ENCODE results near the gene ZNF524.
"Not testable (repeated sequence)": the region's sequence is repeated elsewhere in the genome, so short reads cannot be mapped to it uniquely, and the experiment has no call there.

Gene ZNF524, protein sequence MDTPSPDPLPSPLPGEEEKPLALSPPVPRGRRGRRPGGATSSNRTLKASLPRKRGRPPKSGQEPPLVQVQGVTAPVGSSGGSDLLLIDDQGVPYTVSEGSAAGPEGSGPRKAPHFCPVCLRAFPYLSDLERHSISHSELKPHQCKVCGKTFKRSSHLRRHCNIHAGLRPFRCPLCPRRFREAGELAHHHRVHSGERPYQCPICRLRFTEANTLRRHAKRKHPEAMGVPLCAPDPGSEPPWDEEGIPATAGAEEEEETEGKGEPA

DNA sequence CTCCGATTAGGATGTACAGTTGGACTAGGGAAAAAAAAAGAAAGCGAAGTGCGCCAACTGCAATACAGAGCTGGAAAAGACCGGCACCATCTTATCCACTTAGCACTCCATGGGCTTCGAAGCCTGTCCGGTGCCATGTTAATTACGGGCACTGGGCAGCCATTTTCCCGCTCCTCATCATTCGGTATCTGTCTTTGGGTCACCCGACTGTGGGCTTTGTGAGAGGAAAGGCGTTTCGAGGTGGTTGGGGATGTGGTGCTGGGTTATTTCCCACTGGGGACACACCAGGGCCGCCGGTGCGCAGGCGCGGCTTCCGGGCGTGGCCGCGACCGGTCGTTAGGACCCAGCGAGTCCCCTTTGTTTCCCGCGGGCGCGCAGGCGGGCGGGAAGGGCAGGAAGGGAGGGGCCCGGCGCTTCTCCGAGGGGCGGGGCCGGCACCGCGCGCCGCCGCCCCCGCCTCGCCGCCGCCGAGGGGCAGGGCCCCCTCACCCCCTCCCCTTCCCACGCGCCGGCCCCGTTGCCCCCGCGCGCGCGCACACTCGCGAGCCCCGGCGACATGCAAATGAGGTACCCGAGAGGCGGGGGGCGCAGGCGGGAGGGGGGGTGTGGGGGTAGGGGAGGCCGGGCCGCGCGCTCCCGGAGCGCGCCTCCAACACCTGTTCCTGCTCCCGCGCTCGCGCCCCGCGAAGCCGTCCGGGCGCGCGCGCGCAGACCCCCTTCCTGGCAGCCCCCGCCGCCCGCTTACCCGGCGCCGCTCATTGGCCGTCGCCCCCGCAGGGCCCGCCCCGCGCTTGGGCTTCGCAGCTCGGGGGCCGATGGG is at the start of gene ZNF524:
ZNF524 (plus strand) TSS at position 447 of the 820 bp plus-strand sequence. CDS start 1,825 bp downstream, outside the sequence.
- peak; percentile 96 for DNase-seq (ENCODE audit: low spot score)

DNA sequence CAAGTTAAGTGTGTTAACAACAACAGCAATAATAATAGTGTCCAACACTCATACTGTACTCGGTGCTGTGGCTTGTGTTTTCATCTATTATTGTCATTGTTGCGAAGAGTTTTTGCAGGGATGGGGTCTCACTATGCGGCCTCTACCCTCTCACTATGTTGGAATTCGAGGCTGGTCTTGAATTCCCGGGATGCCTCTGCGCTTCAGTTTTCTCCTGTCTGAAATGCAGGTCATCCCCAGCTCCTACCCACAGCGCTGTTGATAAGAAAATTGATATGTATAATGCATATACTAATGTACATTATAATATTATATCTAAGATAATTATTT is 49.8 kb upstream of the ZNF524 start:
- DNase-seq (ENCODE audit: low spot score) = no peak

DNA sequence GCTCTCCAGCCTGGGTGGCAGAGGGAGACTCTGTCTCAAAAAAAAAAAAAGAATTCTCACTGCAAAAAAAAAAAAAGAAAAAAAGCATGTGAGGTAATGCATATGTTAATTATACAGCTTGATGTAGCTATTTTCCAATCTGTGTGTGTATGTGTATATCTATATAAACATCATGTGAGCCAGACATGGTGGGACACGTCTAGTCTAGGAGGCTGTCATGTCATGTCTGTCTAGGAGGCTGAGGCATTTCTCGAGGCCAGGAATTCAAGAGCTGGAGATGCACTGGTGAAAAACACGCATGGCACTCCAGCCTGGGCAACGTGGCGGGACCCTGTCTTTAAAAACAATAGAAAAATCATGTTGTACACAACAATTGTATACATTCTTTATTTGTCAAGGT is 47.9 kb upstream of the ZNF524 start:
- DNase-seq (ENCODE audit: low spot score) = no peak

DNA sequence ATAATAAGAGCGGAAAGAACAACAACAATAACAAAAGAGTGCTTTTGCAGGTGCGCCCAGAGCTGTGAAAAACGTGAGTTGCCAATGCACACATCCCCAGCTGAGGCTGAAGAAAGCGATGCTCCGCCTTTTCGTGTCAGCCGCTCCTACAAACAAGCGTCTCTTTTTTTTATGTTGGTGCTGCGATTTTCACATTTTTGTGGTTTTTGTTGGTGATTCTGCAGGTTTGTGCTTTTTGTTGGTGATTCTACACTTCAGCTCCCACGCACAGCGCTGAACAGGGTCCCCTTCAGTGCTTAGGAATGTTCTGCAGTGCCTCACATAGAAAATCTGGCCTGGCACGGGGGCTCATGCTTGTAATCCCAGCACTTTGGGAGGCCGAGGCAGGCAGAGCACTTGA is 47.5 kb upstream of the ZNF524 start:
- no peak for DNase-seq (ENCODE audit: low spot score)

DNA sequence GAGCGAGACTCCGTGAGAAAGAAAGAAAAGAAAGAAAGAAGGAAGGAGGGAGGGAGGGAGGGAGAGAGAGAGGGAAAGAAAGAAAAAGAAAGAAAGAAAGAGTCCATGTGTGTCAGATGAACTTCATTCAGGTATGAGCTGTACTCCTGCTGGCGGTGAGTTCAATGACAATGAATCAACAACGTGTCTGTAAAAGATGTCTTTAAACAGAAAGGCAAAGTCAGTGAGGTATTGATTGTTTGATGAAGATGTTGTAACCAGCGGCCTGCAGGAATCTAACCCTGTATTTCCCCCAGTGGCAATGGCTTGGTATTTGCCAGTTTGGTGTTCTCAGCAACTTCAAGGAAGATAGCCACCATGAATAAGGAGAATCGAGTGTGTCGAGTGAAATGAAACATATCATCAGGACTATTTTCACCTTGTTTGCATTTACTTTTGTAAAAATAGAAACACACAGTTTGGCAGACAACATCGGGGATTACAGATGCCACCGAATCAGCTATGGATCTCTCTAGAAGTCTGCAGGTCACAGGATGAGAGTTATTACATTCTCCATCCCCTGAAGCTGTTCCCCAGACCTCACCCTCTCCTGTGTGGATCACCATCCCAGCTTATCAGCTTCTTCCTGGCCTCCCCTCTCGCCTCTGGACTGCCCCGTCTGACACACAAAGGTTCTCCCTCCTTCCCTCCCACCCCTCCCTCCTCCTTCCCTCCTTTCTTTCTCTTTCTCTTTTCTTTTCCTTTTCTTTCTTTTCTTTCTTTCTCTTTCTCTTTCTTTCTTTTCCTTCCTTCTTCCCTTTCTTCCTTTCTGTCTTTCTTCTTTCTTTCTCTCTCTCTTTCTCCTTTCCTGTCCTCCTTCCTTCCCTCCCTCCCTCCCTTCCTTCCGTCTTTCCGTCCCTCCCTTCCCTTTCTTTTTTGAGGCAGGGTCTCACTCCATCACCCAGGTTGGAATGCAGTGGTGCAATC is 46.6 kb upstream of the ZNF524 start:
- DNase-seq (ENCODE audit: low spot score) = no peak

DNA sequence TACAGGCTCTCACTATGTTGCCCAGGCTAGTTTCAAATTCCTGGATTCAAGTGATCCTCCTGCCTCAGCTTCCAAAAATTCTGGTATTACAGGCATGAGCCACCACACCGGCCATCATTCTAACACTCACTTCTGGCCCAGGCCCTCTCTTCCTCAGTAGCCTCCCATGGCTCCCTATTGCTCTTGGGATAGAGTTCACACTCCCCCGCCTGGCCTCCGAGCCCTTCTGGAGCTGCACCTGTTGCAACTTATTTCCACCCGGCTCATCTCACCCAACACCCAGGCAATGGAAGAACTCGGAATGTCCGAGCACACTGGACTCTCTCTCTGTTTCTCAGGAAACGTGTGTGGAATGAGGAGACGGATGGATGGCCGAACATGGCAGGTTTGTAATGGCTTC is 45.8 kb upstream of the ZNF524 start:
- no peak for DNase-seq (ENCODE audit: low spot score)

DNA sequence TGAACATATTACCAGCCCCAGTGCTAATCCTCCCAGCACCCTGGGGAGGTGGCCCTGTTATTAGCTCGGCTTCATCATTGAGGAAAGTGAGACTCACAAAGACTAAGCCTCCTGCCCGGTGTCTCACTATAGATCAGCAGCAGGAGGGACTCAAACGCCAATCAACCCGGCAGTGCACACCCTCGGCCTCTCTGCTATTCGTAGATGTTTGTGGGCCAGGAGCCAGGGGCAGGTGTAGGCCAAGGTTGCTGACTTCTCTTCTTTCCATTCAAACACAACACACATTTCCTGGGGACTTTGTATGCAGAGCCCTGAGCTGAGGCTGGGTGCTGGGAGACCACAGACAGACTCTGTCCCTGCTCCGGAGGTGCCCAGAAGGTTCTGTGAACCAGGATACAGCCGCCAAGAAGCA is 45.3 kb upstream of the ZNF524 start:
- peak; percentile 43 for DNase-seq (ENCODE audit: low spot score)

DNA sequence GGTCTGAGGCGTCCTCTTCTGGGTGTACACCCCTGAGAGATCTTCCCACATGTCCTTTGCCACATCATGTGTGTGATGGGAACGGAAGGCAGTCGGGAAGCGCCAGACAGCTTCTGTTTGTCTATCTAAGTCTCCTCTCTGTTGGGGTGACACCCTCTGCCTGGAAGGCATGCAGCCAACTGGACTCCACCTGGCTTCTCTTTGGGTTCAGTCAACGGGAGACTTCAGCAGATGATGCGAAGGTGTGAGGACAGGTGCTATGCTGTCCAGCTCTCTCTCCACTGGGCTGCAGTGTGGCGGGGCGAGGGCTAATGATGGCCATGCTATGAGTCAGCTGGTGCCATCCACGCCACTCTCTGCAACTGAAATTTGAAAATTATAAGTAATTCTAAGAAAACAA is 40.4 kb upstream of the ZNF524 start:
- peak; percentile 57 for DNase-seq (ENCODE audit: low spot score)

DNA sequence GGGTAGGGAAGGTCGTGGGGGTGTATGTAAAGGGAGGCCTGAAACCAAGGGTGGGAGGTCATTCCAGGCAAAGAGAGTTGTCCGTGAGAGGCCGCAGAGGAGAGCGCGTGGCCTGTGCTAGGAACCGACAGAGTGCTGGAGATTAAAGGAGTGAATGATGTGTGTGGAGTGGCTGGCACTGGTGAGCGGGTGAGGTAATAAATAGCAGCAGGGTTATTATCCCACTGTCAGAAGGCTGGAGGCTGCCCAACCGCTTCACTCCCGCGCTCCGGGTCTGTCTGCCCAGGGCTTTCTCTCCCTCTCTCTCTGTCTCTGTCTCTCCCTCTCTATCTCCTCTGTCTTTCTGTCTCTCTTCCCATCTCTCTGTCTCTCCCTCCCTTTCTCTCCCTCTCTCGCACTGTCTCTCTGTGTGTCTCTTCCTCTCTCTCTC is 36.8 kb upstream of the ZNF524 start:
- DNase-seq (ENCODE audit: low spot score) = peak; percentile 96

DNA sequence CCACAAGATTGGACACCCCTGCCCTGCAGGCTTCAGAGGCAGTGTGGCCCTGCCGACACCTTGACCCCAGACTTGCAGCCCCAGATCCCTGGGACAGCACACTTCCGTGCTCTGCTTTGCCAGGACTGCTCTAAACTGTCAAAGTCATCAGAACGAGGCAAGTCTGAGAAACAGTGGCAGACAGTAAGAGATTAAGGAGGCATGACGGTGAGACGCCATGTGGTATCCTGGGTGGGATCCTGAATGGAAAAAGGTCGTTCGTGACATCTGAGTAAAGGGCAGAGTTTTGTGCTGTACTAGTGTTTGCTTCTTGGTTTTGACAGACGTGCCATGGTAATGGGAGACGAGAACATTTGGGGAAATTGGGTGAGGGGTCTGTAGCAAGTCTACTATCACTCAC is 33.3 kb upstream of the ZNF524 start:
- DNase-seq (ENCODE audit: low spot score) = no peak

DNA sequence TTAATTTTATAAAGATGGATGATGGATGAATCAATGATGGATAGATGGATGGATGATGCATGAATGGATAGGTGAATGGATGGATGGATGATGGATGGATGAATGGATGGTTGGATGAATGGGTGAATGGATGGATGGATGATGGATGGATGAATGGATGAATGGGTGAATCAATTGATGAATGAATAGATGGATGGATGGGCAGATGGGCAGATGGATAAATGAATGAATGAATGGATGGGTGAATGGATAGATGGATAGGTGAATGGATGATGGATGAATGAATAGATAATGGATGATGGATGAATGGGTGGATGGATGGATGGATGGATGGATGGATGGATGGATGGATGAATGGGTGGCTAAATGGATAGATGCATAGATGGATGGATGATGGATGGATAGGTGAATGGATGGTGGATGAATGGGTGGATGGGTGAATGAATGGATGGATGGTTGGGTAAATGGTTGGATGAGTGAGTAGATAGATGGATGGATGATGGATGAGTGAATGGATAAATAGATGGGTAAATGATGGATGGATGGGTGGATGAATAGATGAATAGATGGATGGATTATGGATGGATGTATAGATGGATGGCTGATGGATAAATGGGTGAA is 32.3 kb upstream of the ZNF524 start:
- no peak for DNase-seq (ENCODE audit: low spot score)

DNA sequence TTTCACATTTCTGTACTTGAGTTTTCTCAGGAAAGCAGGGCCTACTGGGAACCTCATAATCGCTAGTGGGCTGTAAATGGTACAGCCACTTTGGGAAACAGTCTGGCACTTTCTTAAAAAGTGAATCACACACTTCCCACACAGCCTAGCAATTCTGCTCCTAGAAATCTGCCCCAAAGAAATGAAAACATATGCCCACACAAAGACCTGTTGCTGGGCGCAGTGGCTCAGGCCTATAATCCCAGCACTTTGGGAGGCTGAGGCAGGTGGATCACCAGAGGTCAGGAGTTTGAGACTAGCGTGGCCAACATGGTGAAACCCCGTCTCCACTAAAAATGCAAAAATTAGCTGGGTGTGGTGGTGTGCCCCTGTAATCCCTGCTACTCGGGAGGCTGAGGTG is 30.6 kb upstream of the ZNF524 start:
- DNase-seq (ENCODE audit: low spot score) = not testable (repeated sequence)

DNA sequence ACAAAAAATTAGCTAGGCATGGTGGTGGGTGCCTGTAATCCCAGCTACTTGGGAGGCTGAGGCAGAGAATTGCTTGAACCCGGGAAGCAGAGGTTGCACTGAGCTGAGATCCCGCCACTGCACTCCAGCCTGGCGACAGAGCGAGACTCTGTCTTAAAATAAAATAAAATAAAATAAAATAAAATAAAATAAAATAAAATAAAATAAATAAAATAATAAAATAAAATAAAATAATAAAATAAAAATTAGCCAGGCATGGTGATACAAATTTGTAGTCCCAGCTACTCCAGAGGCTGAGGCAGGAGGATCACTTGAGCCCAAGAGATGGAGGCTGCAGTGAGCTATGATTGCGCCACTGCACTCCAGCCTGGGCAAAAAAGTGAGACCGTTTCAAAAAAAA is 26.2 kb upstream of the ZNF524 start:
- DNase-seq (ENCODE audit: low spot score) = not testable (repeated sequence)

DNA sequence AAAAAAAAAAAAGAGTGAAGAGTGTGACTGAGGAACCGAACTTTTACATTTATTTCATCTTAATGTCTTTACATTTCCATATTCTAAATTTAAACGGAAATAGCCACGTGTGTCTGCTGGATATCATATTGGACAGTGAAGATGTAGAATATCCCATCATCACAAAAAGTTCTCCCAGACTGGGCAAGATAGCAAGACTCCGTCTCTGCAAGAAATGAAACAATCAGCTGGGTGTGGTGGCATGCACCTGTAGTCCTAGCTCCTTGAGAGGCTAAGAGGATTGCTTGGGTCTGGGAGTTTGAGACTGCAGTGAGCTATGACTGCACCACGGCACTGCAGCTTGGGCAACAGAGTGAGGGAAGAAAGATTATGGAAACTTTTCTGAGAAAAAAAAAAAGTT is 23.3 kb upstream of the ZNF524 start:
- no peak for DNase-seq (ENCODE audit: low spot score)

DNA sequence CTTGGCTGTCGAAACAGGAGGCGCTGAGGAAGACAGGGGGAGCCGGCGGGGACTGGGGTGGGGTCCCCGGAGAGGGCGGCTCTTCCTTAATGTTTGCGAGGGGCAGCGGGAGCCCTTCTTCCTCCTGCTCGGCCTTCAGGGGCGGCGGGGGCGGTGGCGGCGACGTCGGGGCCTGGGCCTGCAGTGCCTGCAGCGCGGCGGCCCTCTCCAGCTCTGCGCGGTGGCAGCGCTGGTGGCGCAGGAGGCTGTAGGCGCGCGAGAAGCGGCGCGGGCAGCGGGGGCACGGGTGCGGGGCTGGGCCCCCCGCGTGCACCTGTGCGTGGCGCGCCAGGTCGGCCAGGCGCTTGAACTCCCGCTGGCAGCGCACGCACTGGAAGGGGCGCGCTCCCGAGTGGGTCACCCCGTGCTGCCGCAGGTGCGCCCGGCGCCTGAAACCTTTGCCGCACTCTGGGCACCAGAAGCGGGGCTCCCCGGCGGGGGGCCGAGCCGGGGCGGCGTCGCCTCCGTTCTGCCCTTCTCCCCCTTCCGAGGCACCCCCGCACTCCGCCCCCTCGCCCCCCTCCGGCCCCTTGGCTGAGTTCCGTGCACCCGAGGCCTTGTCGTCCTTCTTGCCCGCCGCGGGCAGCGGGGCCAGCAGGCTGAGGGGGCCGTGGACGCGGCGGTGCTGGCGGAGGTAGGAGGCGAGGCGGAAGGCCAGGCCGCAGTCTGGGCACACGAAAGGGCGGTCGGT is 21.9 kb upstream of the ZNF524 start:
- DNase-seq (ENCODE audit: low spot score) = no peak

DNA sequence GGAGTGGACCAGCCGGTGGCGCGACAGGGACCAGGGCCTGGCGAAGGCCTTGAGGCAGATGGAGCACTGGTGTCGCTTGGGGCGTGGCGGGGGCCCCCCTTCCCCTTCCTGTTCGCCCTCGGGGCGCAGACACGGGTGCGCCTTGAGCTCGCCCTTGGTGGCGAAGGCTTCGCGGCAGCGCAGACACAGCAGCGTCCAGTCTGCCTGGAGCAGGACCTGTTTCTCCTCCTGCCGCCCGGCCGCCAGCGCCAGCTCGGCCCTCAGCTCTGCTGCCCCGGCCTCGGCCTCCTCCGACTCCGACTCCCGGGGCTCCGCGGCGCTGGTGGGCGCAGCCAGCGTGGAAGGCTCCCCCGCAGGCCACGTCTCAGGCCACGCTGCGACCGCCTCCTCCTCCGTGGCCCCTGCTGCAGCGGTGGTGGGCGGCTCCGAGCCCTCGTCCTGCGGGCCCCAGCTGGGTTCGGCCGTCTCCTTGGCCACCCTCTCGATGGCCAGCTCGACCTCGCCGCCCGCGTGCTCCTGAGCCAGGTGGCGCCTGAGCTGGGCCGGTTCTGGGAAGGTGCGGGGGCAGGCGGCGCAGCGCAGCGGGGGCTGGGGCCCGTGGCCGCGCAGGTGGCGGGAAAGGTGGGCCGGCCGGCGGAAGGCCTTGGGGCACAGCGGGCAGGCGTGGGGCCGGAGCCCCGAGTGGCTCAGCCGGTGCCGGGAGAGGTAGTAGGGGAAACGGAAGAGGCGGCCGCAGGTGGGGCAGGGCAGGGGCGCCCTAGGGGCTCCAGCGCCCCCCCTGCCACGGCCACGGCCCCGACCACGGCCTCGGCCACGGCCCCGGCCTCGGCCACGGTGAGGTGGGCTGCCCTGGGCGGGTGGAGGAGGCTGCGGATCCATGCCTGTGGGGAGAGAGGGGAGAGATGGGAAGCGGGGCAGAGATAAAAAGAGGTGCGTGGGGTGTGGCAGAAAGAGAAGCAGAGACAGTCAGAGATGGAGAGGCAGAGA is 21.0 kb upstream of the ZNF524 start:
- DNase-seq (ENCODE audit: low spot score) = no peak

DNA sequence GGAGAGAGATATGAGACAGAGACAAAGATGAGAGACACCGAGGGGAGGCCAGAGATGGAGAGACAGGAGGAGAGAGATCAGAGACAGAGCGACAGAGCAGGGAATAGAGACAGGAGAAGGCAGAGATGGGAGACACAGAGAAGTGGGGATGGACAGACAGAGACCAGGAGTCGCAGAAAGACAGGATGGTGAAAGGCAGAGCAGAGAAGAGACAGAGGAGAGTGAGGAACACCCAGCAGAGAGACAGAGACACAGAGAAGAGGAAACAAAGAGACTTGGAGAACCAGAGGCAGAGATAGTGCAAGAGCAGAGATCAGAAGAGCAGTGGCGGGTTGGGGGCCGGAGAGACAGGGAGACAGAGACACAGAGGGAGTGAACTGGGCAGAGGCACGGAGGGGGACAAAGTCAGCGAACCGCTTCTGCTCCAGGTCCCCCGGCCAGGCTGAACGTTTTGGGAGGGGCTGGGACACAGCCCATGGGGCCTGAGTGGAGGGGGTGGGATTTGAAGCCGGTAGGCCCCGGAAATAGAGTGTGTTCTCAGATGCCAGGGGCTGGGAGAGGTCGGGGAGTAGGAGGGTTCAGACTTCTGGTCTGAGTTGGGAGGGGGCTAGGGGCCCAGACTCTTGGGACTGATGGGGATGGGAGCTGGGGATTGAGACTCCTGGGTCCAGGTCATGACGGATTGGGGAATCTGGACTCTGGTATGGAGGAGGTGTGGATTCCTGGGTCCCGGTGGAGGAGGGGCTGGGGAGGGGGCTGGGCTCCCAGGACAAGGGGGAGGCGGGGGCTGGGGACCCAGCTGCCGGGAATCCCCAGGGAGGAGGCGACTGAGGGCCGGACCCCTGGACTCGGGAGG is 20.1 kb upstream of the ZNF524 start:
- peak; percentile 42 for DNase-seq (ENCODE audit: low spot score)

DNA sequence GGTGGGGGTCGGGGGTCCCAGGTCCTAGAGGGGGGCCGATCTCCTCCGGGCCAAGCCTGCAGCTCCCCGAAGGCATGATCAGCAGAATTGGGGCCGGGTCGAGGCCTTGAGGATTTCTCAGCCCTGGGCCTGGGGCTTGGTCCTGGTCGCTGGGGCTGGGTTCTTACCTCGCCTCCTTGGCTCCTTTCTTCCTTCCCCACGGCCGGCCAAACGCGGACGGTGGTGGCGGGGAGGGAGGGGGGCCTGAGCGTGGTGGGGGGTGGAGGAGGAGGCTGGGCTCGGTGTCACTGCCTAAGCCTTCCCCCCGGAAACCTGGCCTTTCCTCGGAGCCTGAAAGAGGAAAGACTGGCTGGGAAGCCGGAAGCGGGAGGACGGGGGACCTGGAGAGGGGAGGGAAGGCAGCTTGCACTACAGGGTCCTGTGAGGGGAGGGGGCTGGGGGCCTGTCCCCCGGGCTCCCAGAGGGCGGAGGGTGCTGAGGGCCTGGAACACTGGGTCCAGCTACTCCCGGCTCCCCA is 19.4 kb upstream of the ZNF524 start, which contains the start of gene ZNF579:
ZNF579 (minus strand) TSS at position 221 of the 517 bp plus-strand sequence. CDS start 1,209 bp downstream, outside the sequence.
- peak; percentile 94 for DNase-seq (ENCODE audit: low spot score)
